SK-N-SH treated with all-trans-retinoic acid at 6 μM for 48 hours (cell line): ENCODE results near the gene CIPC.

Source experiments
- ATAC-seq: fragments of 200-7000 bp; cut with Tn5 transposase; 3 replicates; pipeline ENCODE4 v1.9.1; 2020; ENCODE audit warnings: mild to moderate bottlenecking, moderate library complexity
- ARNTL ChIP-seq: fragments of 450-650 bp; formaldehyde crosslinking; IDR thresholded peaks from 2 replicates; pipeline ENCODE4 v1.5.0; 2020; ENCODE audit warnings: low read depth, mild to moderate bottlenecking, moderate library complexity, borderline replicate concordance
- CSDC2 ChIP-seq: fragments of 250-450 bp; sonication (Bioruptor Pico); IDR thresholded peaks from 2 replicates; pipeline ENCODE4 v1.5.0; 2020; ENCODE audit warnings: mild to moderate bottlenecking, moderate library complexity
- ESRRG ChIP-seq: fragments of 250-450 bp; sonication (Bioruptor Pico); IDR thresholded peaks from 2 replicates; pipeline ENCODE4 v1.6.1; 2021; ENCODE audit warnings: mild to moderate bottlenecking
- GLIS3 ChIP-seq: fragments of 250-450 bp; sonication (Bioruptor Pico); IDR thresholded peaks from 2 replicates; pipeline ENCODE4 v1.5.0; 2020; ENCODE audit warnings: mild to moderate bottlenecking, moderate library complexity
- ISL1 ChIP-seq: fragments of 250-450 bp; sonication (Bioruptor Pico); IDR thresholded peaks from 2 replicates; pipeline ENCODE4 v2.1.2; 2022; ENCODE audit warnings: mild to moderate bottlenecking, moderate library complexity
- OSR1 ChIP-seq: fragments of 250-450 bp; sonication (Bioruptor Pico); IDR thresholded peaks from 2 replicates; pipeline ENCODE4 v1.8.0; 2022; ENCODE audit warnings: moderate library complexity, mild to moderate bottlenecking, inconsistent platforms
- PPARA ChIP-seq: fragments of 250-450 bp; sonication (Bioruptor Pico); IDR thresholded peaks from 2 replicates; pipeline ENCODE4 v1.5.0; 2020; ENCODE audit warnings: mild to moderate bottlenecking, borderline replicate concordance
- RARB ChIP-seq: fragments of 250-450 bp; sonication (Bioruptor Pico); IDR thresholded peaks from 2 replicates; pipeline ENCODE4 v1.8.0; 2021; ENCODE audit warnings: mild to moderate bottlenecking, moderate library complexity
- SNAI2 ChIP-seq: fragments of 250-450 bp; sonication (Bioruptor Pico); IDR thresholded peaks from 2 replicates; pipeline ENCODE4 v1.5.0; 2020; ENCODE audit warnings: mild to moderate bottlenecking, moderate library complexity
- TOX ChIP-seq: fragments of 250-450 bp; sonication (Bioruptor Pico); IDR thresholded peaks from 2 replicates; pipeline ENCODE4 v1.8.0; 2021; ENCODE audit warnings: mild to moderate bottlenecking, moderate library complexity, borderline replicate concordance
- ZC3H10 ChIP-seq: fragments of 250-450 bp; sonication (Bioruptor Pico); IDR thresholded peaks from 2 replicates; pipeline ENCODE4 v1.5.1; 2021; ENCODE audit warnings: mild to moderate bottlenecking, moderate library complexity
- ZFP30 ChIP-seq: fragments of 450-650 bp; formaldehyde crosslinking; IDR thresholded peaks from 2 replicates; pipeline ENCODE4 v1.5.0; 2022; ENCODE audit warnings: mild to moderate bottlenecking, moderate library complexity
- ZNF70 ChIP-seq: fragments of 450-650 bp; formaldehyde crosslinking; IDR thresholded peaks from 2 replicates; pipeline ENCODE4 v1.5.0; 2020; ENCODE audit warnings: mild to moderate bottlenecking, moderate library complexity
- ZNF8 ChIP-seq: fragments of 450-650 bp; formaldehyde crosslinking; IDR thresholded peaks from 2 replicates; pipeline ENCODE4 v1.5.0; 2020; ENCODE audit warnings: mild to moderate bottlenecking, moderate library complexity
- TF ChIP-seq, protein P1 (sequence below): fragments of 250-450 bp; sonication (Bioruptor Pico); IDR thresholded peaks from 2 replicates; pipeline ENCODE4 v1.5.1; 2020; ENCODE audit warnings: low read depth, mild to moderate bottlenecking, moderate library complexity
- TF ChIP-seq, protein P2 (sequence below): fragments of 250-450 bp; sonication (Bioruptor Pico); IDR thresholded peaks from 2 replicates; pipeline ENCODE4 v1.5.0; 2020; ENCODE audit warnings: mild to moderate bottlenecking, moderate library complexity
- TF ChIP-seq, protein P3 (sequence below): fragments of 250-450 bp; sonication (Bioruptor Pico); IDR thresholded peaks from 2 replicates; pipeline ENCODE4 v1.8.0; 2021; ENCODE audit warnings: low read depth, mild to moderate bottlenecking, moderate library complexity, borderline replicate concordance
- TF ChIP-seq, protein P4 (sequence below): fragments of 250-450 bp; sonication (Bioruptor Pico); IDR thresholded peaks from 2 replicates; pipeline ENCODE4 v1.5.1; 2021; ENCODE audit warnings: mild to moderate bottlenecking, moderate library complexity

Gene CIPC

DNA sequence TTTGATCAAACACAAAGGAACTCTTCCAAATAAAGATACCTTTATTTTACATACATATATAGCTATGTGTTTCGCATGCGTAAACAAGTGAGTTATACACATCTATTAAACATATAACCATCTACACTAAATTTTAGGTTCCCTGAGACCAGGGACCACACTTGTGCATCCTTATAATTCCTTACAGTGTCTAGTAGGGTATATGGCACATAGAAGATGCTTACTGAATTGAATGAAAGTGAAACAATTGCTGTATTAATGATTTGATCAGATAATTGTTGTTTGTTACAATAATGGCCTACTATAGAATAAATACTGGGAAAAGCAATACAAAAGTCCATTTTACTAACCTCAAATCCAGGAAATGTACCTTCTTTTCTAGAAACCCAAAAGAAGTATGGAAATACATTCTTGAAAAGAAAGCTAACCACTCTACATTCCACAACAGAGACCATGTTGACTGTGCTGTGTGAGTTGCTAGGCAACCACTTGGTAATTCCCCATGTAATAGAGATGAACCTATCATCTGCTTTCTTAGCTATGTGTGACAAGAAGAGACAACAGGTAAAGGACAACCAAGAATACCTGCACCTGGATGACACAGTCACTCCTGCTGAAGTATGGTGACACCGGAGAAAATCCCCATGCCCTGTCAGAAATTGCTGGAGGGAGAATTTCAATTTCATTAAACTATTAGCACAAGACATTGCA is 11.9 kb upstream of the CIPC start (continued):
- TF ChIP-seq ZNF70 (CRISPR knock-in tag): no peak
- TF ChIP-seq, protein P1, sequence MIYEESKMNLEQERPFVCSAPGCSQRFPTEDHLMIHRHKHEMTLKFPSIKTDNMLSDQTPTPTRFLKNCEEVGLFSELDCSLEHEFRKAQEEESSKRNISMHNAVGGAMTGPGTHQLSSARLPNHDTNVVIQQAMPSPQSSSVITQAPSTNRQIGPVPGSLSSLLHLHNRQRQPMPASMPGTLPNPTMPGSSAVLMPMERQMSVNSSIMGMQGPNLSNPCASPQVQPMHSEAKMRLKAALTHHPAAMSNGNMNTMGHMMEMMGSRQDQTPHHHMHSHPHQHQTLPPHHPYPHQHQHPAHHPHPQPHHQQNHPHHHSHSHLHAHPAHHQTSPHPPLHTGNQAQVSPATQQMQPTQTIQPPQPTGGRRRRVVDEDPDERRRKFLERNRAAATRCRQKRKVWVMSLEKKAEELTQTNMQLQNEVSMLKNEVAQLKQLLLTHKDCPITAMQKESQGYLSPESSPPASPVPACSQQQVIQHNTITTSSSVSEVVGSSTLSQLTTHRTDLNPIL (CRISPR knock-in tag): no peak
- TF ChIP-seq, protein P2, sequence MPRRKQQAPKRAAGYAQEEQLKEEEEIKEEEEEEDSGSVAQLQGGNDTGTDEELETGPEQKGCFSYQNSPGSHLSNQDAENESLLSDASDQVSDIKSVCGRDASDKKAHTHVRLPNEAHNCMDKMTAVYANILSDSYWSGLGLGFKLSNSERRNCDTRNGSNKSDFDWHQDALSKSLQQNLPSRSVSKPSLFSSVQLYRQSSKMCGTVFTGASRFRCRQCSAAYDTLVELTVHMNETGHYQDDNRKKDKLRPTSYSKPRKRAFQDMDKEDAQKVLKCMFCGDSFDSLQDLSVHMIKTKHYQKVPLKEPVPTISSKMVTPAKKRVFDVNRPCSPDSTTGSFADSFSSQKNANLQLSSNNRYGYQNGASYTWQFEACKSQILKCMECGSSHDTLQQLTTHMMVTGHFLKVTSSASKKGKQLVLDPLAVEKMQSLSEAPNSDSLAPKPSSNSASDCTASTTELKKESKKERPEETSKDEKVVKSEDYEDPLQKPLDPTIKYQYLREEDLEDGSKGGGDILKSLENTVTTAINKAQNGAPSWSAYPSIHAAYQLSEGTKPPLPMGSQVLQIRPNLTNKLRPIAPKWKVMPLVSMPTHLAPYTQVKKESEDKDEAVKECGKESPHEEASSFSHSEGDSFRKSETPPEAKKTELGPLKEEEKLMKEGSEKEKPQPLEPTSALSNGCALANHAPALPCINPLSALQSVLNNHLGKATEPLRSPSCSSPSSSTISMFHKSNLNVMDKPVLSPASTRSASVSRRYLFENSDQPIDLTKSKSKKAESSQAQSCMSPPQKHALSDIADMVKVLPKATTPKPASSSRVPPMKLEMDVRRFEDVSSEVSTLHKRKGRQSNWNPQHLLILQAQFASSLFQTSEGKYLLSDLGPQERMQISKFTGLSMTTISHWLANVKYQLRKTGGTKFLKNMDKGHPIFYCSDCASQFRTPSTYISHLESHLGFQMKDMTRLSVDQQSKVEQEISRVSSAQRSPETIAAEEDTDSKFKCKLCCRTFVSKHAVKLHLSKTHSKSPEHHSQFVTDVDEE (CRISPR knock-in tag): no peak
- no peak for TF ChIP-seq CSDC2
- TF ChIP-seq ESRRG (CRISPR knock-in tag): no peak

DNA sequence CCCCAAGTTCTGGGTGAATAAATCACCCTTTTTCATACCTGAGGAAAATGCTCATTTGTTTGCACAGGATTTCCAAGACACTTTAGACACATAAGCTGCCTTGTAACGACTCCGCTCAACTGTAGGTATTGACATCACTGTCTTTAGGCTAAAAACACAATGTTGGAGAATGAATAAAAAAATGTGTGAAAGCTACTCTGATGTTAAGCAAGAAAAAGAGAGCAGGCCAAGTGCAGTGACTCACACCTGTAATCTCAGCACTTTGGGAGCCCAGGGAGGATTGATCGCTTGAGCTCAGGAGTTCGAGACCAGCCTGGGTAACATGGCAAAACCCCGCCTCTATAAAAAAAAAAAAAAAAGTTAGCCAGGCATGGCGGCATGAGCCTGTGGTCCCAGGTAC is 11.1 kb upstream of the CIPC start:
- no peak for ATAC-seq

DNA sequence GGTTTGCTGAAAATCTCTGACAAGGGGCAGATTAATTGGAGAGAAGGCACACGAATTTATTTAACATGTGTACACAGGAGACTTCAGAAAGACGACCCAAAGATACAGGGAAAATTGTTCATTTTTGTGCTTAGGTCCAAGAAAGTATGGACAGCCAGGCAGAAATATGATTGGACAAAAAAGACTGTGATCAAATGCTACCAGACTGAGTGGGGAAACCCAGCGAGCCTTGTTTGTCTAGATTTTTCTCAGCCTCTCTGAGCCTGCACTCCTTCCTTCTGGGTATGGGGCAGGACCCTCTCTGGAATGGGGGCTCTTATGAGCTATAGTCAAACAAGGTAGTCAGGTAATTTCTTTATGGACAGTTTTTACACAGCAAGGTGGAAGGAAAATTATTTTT is 10.4 kb upstream of the CIPC start:
- ATAC-seq: no peak
- TF ChIP-seq, protein P3, sequence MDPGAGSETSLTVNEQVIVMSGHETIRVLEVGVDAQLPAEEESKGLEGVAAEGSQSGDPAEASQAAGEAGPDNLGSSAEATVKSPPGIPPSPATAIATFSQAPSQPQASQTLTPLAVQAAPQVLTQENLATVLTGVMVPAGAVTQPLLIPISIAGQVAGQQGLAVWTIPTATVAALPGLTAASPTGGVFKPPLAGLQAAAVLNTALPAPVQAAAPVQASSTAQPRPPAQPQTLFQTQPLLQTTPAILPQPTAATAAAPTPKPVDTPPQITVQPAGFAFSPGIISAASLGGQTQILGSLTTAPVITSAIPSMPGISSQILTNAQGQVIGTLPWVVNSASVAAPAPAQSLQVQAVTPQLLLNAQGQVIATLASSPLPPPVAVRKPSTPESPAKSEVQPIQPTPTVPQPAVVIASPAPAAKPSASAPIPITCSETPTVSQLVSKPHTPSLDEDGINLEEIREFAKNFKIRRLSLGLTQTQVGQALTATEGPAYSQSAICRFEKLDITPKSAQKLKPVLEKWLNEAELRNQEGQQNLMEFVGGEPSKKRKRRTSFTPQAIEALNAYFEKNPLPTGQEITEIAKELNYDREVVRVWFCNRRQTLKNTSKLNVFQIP (CRISPR knock-in tag): no peak
- TF ChIP-seq ZNF70 (CRISPR knock-in tag) (no peak), ARNTL (CRISPR knock-in tag) (no peak), CSDC2 (no peak), ZNF8 (CRISPR knock-in tag) (no peak), ZFP30 (CRISPR knock-in tag) (no peak), SNAI2 (CRISPR knock-in tag) (no peak), RARB (CRISPR knock-in tag) (no peak), PPARA (CRISPR knock-in tag) (no peak), TOX (CRISPR knock-in tag) (no peak), GLIS3 (CRISPR knock-in tag) (no peak), OSR1 (CRISPR knock-in tag) (no peak), ISL1 (CRISPR knock-in tag) (no peak)
- TF ChIP-seq, protein P4, sequence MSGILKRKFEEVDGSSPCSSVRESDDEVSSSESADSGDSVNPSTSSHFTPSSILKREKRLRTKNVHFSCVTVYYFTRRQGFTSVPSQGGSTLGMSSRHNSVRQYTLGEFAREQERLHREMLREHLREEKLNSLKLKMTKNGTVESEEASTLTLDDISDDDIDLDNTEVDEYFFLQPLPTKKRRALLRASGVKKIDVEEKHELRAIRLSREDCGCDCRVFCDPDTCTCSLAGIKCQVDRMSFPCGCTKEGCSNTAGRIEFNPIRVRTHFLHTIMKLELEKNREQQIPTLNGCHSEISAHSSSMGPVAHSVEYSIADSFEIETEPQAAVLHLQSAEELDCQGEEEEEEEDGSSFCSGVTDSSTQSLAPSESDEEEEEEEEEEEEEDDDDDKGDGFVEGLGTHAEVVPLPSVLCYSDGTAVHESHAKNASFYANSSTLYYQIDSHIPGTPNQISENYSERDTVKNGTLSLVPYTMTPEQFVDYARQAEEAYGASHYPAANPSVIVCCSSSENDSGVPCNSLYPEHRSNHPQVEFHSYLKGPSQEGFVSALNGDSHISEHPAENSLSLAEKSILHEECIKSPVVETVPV (CRISPR knock-in tag): no peak
- TF ChIP-seq, protein P2 (CRISPR knock-in tag): no peak

More for the DNA sequence above, 11.1 kb upstream of the CIPC start:
- TF ChIP-seq RARB (CRISPR knock-in tag) (no peak), OSR1 (CRISPR knock-in tag) (no peak), ZC3H10 (no peak), ESRRG (CRISPR knock-in tag) (no peak), ZNF8 (CRISPR knock-in tag) (no peak), ZFP30 (CRISPR knock-in tag) (no peak), ZNF70 (CRISPR knock-in tag) (no peak), GLIS3 (CRISPR knock-in tag) (no peak), TOX (CRISPR knock-in tag) (no peak)
- TF ChIP-seq, protein P3 (CRISPR knock-in tag): no peak
- TF ChIP-seq, protein P2 (CRISPR knock-in tag): no peak
